Rectal smooth muscle tissue (tissue), 1 donor: ENCODE results near the gene INPP5B.

Source experiments
- H3K27ac ChIP-seq: one replicate; pipeline ENCODE4 v1.7.0; 2013; ENCODE audit warnings: low read depth, low read length, inconsistent platforms
- H3K27me3 ChIP-seq: one replicate; pipeline ENCODE4 v1.7.0; 2013; ENCODE audit warnings: low read length; ENCODE audit not compliant: control insufficient read depth, insufficient read depth
- H3K36me3 ChIP-seq: one replicate; pipeline ENCODE4 v1.7.0; 2013; ENCODE audit warnings: low read length; ENCODE audit not compliant: control insufficient read depth, insufficient read depth
- H3K4me1 ChIP-seq: one replicate; pipeline ENCODE4 v1.7.0; 2013; ENCODE audit warnings: low read length; ENCODE audit not compliant: control insufficient read depth, insufficient read depth
- H3K4me3 ChIP-seq: one replicate; pipeline ENCODE4 v1.7.0; 2013; ENCODE audit warnings: low read length
- H3K9ac ChIP-seq: one replicate; pipeline ENCODE4 v1.7.0; 2013; ENCODE audit warnings: low read length

The INPP5B gene

GRCh38 chr1:37875833-37876232 lies 71.0 kb downstream of the INPP5B start:
- Histone ChIP-seq H3K4me3 (no peak overlapping the region), H3K9ac (no peak overlapping the region), H3K27ac (no peak overlapping the region), H3K27me3 (no peaks in the 10 kb centered on the region), H3K4me1 (no peaks in the 10 kb centered on the region), H3K36me3 (peaks cover 35% of the 10 kb centered on the region)

- H3K27me3 ChIP-seq, result no peaks in the 10 kb centered on the region
- no peak overlapping the region for H3K4me3 ChIP-seq
- H3K27ac ChIP-seq, result no peak overlapping the region
- H3K9ac ChIP-seq, result no peak overlapping the region
- H3K36me3 ChIP-seq, result peaks cover 31% of the 10 kb centered on the region
- H3K4me1 ChIP-seq, result no peaks in the 10 kb centered on the region
Measured at GRCh38 chr1:37872692-37873091, 74.2 kb downstream of the INPP5B start.

DNA sequence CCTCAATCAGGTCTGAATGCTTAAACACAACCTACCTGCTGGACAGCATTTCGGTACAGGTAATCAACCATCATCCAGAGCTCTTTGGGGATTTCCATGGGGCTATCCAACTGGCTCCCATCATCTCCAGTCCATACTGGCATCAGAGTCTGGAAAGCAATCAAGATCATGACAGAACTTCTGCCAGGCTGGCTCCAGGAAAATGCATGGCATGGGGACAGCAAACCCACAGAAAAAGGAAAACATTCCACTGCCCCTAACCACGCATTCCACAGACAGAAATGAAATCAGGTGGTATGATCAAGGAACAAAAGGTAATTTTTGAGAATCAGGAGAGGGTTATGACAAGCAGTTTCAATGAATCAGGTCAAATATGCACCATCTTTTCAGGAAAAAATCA lies 78.4 kb downstream of the INPP5B start:
- Histone ChIP-seq H3K27ac (no peak overlapping the region), H3K27me3 (no peaks in the 10 kb centered on the region), H3K4me1 (no peaks in the 10 kb centered on the region), H3K9ac (no peak overlapping the region), H3K4me3 (no peak overlapping the region), H3K36me3 (peaks cover 33% of the 10 kb centered on the region)

GRCh38 chr1:37867784-37868183 lies 79.1 kb downstream of the INPP5B start:
- H3K36me3 ChIP-seq, result peaks cover 26% of the 10 kb centered on the region
- no peaks in the 10 kb centered on the region for H3K4me1 ChIP-seq
- no peaks in the 10 kb centered on the region for H3K27me3 ChIP-seq
- no peak overlapping the region for H3K4me3 ChIP-seq
- no peak overlapping the region for H3K9ac ChIP-seq
- no peak overlapping the region for H3K27ac ChIP-seq

- Histone ChIP-seq H3K36me3 (peaks cover 20% of the 10 kb centered on the region), H3K4me1 (no peaks in the 10 kb centered on the region), H3K9ac (no peak overlapping the region), H3K27me3 (no peaks in the 10 kb centered on the region), H3K27ac (no peak overlapping the region), H3K4me3 (no peak overlapping the region)
Measured at GRCh38 chr1:37866491-37866890, 80.4 kb downstream of the INPP5B start.

DNA sequence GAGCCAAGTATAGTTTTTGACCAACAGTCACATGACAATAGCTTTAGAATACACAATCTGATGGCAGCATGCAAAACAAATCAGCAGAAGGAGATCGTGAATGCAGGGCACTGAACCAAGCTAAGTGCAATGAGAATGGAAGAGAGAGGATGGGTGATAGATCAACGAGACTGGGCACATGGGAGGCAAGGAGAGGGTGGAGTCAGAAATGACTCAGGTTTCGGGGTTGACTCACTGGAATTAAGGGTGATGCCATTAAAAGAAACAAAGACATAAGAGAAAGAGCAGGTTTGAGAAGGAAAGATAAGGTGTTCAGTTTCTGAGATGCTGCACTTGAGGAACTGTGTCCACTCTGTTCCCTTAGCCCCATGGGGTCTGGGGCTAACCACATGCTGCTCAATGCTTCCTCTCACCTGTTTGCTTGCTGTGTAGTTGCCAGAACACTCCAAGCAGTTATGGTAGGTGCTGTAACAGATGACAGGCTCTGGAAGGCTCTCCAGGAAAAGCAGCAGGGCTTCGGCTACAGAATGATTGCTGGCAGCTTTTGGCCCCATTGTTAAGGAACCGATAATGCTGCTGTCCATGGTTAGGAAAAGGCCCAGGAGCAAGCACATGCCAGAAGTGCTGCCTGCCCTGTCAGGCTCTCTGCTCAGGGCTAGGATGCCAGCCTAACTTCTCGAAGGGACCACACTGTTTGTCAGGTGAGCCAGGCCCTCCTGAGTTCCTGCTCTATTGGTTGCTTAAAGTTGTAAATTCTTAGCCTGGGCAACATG lies 81.3 kb downstream of the INPP5B start:
- H3K36me3 ChIP-seq, result peaks cover 20% of the 10 kb centered on the region
- H3K9ac ChIP-seq, result no peak overlapping the region
- peaks cover 1% of the 10 kb centered on the region for H3K4me1 ChIP-seq
- H3K27ac ChIP-seq, result no peak overlapping the region
- H3K4me3 ChIP-seq, result no peak overlapping the region
- H3K27me3 ChIP-seq, result no peaks in the 10 kb centered on the region

DNA sequence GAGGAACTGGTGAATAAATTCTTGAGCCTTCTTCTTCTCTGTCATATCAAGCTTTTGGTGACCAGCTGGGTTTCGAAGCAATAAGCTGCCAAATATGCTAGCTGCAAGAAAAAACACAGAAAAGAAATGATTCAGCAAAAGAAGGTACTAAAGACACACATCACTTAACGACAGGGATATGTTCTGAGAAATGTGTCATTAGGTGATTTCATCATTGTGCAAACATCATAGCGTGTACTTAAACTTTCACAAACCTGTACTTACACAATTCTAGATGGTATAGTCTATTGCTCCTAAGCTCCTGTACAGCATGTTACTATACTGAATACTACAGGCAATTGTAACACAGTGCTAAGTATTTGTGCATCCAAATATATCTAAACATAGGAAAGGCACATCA lies 84.5 kb downstream of the INPP5B start:
- Histone ChIP-seq H3K27ac (no peak overlapping the region), H3K4me1 (peaks cover 14% of the 10 kb centered on the region), H3K27me3 (no peaks in the 10 kb centered on the region), H3K4me3 (no peak overlapping the region), H3K36me3 (peaks cover 16% of the 10 kb centered on the region), H3K9ac (no peak overlapping the region)

GRCh38 chr1:37861151-37861550 lies 85.7 kb downstream of the INPP5B start:
- no peak overlapping the region for H3K27ac ChIP-seq
- no peak overlapping the region for H3K4me3 ChIP-seq
- H3K36me3 ChIP-seq, result peaks cover 16% of the 10 kb centered on the region
- no peaks in the 10 kb centered on the region for H3K27me3 ChIP-seq
- no peak overlapping the region for H3K9ac ChIP-seq
- H3K4me1 ChIP-seq, result peaks cover 14% of the 10 kb centered on the region

GRCh38 chr1:37860346-37860666 lies 86.5 kb downstream of the INPP5B start:
- Histone ChIP-seq H3K4me3 (peak overlapping the region; percentile 85), H3K27me3 (no peaks in the 10 kb centered on the region), H3K36me3 (peaks cover 8% of the 10 kb centered on the region), H3K9ac (no peak overlapping the region), H3K4me1 (peaks cover 14% of the 10 kb centered on the region), H3K27ac (peak overlapping the region; percentile 71)

GRCh38 chr1:37859507-37860345 lies 87.1 kb downstream of the INPP5B start, which contains the start of gene MTF1:
TSS of gene MTF1 (minus strand) at chr1:37859592. CDS start at chr1:37857658, 1,934 bp downstream.
- Histone ChIP-seq H3K27me3 (no peaks in the 10 kb centered on the region), H3K9ac (peak within 1 kb of the TSS; percentile 74), H3K36me3 (peaks cover 8% of the 10 kb centered on the region), H3K4me3 (peak within 1 kb of the TSS; percentile 85), H3K4me1 (peaks cover 14% of the 10 kb centered on the region), H3K27ac (peak within 1 kb of the TSS; percentile 71)

- peak overlapping the region; percentile 74 for H3K9ac ChIP-seq
- H3K27ac ChIP-seq, result peak overlapping the region; percentile 67
- H3K4me3 ChIP-seq, result peak overlapping the region; percentile 85
- no peaks in the 10 kb centered on the region for H3K27me3 ChIP-seq
- peaks cover under 1% of the 10 kb centered on the region for H3K36me3 ChIP-seq
- peaks cover 14% of the 10 kb centered on the region for H3K4me1 ChIP-seq
Measured at GRCh38 chr1:37858931-37859506, 87.8 kb downstream of the INPP5B start.

GRCh38 chr1:37854406-37854805 lies 92.4 kb downstream of the INPP5B start:
- H3K4me3 ChIP-seq, result no peak overlapping the region
- H3K9ac ChIP-seq, result no peak overlapping the region
- no peaks in the 10 kb centered on the region for H3K36me3 ChIP-seq
- no peaks in the 10 kb centered on the region for H3K27me3 ChIP-seq
- no peak overlapping the region for H3K27ac ChIP-seq
- H3K4me1 ChIP-seq, result peaks cover 9% of the 10 kb centered on the region
